PFSK-1 (cell line): Measurements from ENCODE around the gene DACH1.

Experiments
- FOXP2 ChIP-seq: optimal IDR thresholded peaks from 2 replicates; pipeline ENCODE3; 2011; ENCODE audit warnings: borderline replicate concordance, control low read depth, inconsistent platforms; ENCODE audit not compliant: insufficient read depth; ENCODE audit errors: extremely low read length, extremely low read depth
- SIN3A ChIP-seq: IDR thresholded peaks from 2 replicates; pipeline ENCODE4 v1.6.1; 2012; ENCODE audit warnings: mild to moderate bottlenecking, low read length, moderate library complexity, borderline replicate concordance; ENCODE audit not compliant: insufficient read depth
- TAF1 ChIP-seq: IDR thresholded peaks from 2 replicates; pipeline ENCODE4 v1.6.1; 2012; ENCODE audit warnings: low read length, control low read depth, borderline replicate concordance; ENCODE audit not compliant: insufficient read depth

DNA sequence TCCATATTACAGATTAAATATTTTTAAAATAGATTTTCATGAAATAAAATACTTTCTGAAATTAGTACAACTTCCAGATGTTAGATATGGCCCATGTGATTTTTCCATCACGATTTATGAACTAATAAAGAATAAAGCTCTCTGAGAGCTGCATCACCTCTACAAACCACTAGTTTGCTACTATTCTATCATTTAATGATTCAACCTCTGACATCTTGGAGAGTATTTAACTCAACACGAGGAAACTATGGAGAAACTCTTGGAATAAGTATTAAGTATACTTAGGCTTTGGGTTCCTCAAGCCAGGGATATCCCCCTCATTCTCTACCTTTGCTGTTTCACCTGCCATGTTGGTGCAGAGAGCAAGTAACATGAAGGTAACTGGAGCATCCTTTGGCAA lies 55.7 kb downstream of the DACH1 start:
- no peak for TF ChIP-seq TAF1
- no peak for TF ChIP-seq SIN3A
- no peak for TF ChIP-seq FOXP2
